Muscle of back (tissue), 11 donors: Measurements from ENCODE around the gene ZNF821. TPM values are rescaled to one million over a fixed set of nuclear protein-coding genes. Genes with fewer than 3 reads are reported as not detected.
A peak's percentile ranks its signal among the peaks of the same experiment; 100 is the strongest.
"Not testable (repeated sequence)": the region's sequence is repeated elsewhere in the genome, so short reads cannot be mapped to it uniquely, and the experiment has no call there.

Experiments used
- DNase-seq, 3 donors: peaks; one replicate each; pipeline versions ENCODE4 v3.0.0 to v3.0.0-alpha.2; 2013
- polyA plus RNA-seq, 10 donors: library from polyadenylated mRNA; unstranded; fragments of 120-200 nt; gene quantifications; one replicate each; pipeline ENCODE4 v1.2.1, GENCODE V29; 2013; ENCODE audit not compliant: insufficient read length in 10 of 10

Gene ZNF821
- polyA plus RNA-seq, 10 donors: 7.5 to 11.0 (median 8.6) TPM

GRCh38 chr16:71903608-71904007 is 19.6 kb upstream of the ZNF821 start:
- no peak for DNase-seq

DNA sequence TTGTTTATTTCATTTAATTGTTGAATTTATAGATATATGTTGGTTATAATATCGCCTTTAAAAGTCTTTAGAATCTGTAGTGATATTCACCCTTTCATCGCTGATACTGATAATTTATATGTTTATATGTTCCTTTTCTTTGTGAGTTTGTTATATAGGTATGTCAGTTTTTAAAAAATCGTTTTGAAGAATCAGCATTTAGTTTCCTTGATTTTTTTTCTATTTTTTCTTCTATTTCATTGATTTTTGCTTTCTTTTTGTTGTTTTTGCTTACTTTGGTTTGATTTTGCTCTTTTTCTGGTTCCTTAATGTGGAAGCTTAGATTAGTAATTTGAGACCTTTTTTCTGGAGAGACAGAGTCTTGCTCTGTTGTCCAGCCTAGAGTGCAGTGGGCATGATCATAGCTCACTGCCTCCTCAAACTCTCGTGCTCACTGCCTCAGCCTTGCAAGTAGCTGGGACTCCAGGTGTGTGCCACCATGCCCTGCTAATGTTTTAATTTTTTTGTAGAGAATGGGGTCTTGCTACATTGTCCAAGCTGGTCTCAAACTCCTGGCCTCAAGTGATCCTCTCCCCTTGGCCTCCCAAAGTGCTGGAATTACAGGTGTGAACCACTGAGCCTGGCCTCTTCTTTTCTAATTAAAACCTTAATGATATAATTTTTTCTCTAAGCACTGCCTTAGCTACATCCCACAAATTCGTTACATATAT is 18.8 kb upstream of the ZNF821 start:
- DNase-seq: no peak

DNA sequence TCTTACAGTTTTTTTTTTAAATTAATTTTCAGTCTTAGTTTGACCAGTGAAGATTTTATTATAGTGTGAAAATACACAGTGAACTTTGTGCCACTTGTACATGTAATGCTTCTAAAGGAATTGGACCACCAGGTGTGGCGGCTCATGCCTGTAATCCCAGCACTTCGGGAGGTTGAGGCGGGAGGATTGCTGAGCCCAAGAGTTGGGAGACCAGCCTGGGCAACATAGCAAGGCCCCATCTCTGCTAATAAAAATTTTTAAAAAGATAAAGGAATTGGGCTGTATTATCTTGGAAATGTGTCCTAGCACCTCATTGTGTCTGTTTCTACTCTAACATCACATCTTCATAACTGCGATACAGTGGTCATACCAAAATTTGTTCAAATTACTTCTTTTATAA is 15.2 kb upstream of the ZNF821 start:
- DNase-seq: no peak

- DNase-seq: no peak
Measured at GRCh38 chr16:71896764-71897368, 12.9 kb upstream of the ZNF821 start.

DNA sequence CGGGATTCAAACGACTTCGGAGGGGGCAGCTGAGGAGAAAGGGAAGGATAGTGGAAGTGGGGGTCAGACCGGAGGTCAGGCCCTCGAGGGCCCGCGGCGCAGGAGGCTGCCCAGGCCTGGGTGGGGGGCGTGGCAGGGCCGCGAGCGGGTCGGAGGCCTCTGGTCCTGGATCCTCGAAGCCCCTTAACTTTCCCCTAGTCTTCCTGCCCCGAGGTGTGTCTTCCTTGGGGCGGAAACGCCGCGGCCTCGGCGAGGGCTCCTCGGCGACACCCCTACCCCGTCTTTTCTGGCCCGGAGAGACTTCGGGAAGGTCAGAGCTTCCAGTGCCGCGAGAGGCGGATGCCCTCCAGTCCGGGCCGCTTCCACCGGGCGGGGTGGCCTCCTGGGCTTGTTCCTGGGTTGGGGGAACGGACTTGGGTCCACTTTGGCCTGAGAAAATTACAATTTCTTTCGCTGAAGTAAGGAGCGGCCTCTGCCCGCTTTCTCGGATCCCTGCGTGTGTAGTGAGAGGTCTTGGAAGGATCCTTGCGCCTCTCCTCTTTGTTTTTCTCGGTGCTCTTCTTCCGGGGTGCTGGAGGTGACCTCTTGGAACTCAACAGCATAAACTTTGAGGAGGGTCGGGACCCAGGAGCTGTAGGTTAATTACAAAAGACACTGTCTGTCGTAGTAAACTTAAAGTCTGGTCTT is 11.8 kb upstream of the ZNF821 start:
- no peak for DNase-seq

DNA sequence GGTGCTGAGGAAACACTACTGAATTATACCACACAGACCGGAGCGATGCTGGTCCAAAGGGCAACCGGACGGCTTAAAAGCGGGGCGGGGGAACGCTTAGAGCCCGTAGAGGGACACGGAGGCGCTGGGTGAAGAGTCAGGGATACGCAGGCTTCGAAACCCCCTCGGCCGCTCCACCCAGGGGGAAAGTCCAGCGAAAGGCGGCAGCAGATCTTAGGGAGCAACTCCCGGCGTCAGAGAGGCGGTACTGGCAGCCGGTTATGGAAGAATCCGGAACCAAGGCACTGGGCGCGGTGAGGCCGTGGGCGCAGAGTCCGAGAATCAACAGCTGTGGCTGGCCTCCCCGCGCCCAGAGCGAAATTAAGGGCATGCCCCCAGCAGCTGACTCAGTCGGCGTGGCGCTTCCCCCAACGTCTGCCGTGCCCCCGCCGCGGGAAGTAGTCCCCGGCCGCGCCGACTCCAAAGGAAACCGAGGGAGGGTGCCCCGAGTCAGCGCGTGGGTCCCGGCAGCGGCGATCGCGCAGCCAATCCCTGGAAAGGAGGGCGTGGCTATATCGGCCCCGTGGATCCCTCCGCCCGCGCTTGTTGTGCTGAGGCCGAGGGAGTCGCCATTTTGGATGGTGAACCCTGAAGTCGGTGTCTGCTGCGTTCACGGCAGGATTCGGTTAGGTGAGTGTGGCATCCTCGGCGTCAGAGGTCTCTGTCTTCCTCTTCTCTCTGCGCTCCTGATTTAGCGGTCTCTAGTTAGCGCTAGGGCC is 11.1 kb upstream of the ZNF821 start, which contains the start of gene IST1:
Gene IST1 (plus strand): TSS at position 611 of the 758 bp plus-strand sequence. CDS start 20,110 bp downstream, outside the sequence.
- peak; percentile 98 to 99 (median 98) for DNase-seq

- DNase-seq: peak in 1 of 3 donors; percentile 35
Measured at GRCh38 chr16:71894229-71894920, 10.4 kb upstream of the ZNF821 start.

DNA sequence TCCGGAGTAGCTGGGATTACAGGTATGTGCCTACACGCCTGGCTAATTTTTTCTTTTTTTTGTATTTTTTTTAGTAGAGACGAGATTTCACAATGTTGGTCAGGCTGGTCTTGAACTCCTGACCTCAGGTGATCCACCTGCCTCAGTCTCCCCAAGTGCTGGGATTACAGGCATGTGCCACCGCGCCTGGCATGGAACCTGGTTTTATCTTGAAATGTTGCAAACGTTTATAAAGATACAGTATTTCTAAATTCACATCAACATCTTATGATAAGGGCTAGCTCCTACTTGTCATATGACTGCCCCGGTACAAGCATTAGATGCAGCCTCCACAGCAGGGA is 9.9 kb upstream of the ZNF821 start:
- no peak for DNase-seq

DNA sequence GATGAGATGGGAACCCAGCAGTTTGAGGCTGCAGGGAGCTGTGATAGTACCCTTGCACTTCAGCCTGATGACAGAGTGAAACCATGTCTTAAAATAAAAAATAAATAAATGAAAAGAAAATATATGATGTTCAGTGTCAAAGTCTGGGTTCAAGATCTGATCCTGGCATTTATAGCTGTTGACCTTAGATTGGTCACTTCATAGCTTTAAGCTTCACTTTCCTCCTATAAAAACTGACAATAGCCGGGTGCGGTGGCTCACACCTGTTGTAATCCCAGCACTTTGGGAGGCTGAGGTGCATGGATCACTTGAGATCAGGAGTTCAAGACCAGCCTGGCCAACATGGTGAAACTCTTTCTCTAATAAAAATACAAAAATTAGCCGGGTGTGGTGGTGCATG is 5.2 kb upstream of the ZNF821 start:
- no peak for DNase-seq

DNA sequence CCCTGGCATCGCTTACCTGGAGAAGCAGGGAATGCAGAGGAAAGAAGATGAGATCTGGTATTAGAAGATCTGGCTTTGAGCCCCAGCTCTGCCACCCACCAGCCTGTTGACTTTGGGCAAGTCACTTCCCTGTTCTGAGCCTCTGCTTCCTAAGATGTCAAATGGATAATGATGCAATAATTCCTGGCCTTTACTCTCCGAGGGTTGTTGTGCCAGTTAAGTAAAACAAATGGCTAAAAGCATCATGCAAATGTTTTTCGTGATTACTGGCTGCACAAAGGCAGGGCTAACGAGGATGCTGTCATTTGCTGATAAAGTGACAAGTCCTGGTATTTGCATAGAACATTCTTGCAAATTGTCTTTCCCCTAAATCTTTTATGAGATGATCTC is 1.3 kb upstream of the ZNF821 start:
- DNase-seq: no peak

GRCh38 chr16:71883168-71883848 is 674 bp downstream of the ZNF821 start:
- peak in 2 of 3 donors; percentile 48 to 68 for DNase-seq

DNA sequence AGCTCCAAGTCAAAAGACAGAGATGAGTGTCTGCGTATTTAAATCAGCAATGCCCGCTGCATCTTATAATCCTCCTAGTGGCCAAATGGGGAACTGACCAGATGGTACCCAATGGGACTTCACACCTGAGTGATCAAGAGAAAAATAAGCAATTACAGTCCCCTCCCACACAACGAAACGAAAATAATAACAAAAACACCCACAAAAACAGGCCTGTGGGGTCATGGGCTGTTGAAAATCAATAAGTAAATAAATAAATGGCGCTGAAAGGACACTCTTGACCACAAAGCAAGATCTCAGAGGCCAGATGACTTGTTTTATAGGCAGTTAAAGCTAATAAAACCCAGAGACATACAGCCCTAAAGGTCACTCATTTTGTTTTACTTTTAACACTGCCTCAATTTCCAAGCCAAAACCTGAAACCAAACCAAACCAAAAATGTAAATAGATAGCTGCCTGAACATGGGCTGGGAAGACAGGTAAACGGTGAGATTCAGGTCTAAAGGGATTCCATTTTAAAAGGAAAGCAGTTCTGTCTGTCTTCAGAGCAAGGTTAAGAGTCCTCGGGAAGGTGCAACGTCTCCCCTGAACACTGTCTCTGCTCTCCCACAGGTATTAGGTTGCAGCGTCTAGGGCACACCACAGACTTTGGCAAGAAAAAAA is 1.3 kb downstream of the ZNF821 start:
- peak; percentile 69 to 83 (median 75) for DNase-seq

GRCh38 chr16:71880176-71880575 is 3.8 kb downstream of the ZNF821 start:
- peak in 1 of 3 donors; percentile 11 for DNase-seq

- no peak for DNase-seq
Measured at GRCh38 chr16:71878911-71879310, 5.1 kb downstream of the ZNF821 start.

DNA sequence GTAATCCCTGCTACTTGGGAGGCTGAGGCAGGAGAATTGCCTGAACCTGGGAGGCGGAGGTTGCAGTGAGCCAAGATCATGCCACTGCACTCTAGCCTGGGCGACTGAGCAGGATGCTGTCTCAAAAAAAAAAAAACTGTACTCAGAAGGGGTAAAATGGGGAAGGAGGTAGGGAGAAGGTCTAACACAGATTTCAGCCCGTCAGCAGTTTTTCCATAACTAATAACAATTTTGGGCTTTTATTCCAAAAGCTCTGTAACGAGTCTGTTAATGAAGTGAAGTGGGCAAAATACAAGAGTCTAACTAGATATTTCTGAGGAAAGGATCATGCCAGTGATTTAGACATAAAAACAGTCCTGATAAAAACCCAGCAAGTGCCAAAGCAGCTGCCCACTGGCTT is 10.8 kb downstream of the ZNF821 start:
- no peak for DNase-seq

DNA sequence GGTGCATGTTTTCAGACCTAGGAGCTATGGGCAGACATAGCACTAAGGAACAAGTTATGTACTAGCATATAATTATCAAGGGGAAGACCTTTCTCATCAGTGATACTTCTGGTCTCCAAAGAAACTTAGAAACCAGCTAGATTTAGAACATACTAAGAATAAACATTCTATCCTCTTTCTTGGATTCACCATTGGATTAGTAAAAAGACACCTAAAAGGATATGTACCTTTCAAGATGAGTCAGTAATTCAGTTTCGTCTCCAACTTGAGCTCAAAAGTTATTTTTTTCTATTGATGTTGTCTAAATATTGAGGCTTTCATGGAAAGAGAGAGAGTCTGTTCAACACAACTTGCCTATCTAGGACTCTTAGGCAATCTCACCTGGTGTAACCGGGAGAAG is 13.2 kb downstream of the ZNF821 start:
- no peak for DNase-seq

- DNase-seq: no peak
Measured at GRCh38 chr16:71869089-71869488, 14.9 kb downstream of the ZNF821 start.

DNA sequence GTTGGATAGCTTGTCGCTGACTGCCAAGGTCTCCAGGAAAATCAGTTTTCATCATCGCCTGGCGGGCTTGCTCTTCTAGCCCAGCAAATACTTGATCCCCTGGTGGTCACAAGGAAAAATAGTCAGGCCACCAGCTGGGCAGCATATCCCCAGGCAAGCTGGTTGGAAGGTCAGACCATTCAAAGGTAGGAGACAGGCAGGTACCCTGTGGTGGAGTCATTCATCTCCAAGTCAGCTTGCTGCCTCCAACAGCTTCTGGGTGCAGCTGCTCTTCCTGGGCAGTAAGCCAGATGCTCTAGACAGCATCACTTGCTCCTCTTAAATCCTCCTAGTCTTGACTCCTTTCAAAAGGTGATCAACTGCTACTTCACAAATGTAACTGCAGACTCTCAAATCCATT is 16.0 kb downstream of the ZNF821 start:
- DNase-seq: peak; percentile 8 to 26 (median 15)

DNA sequence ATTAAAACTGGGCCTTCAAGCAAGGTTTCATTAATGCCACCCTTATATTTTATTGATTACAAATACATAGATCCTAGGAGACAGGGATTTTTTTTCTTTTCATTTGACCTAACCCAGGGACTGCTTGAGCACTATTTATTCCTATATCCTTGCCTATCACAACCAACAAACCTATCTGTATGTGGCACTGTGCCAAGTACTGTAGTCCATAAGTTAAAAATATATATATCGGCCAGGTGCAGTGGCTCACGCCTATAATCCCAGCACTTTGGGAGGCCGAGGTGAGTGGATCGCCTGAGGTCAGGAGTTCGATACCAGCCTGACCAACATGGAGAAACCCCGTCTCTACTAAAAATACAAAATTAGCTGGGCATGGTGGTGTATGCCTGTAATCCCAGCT is 16.8 kb downstream of the ZNF821 start:
- DNase-seq: not testable (repeated sequence)

GRCh38 chr16:71865173-71865863 is 18.7 kb downstream of the ZNF821 start:
- DNase-seq: no peak
